GM13977 (cell line): ENCODE measurements around the gene OR2A2.

Source experiments
- DNase-seq: peaks from one replicate; pipeline ENCODE4 v3.0.0; 2012; ENCODE audit warnings: low spot score
- CTCF ChIP-seq: IDR thresholded peaks from 2 replicates; pipeline ENCODE4 v1.5.1; 2012; ENCODE audit warnings: mild to moderate bottlenecking, control low read depth; ENCODE audit not compliant: insufficient read depth; ENCODE audit errors: extremely low read depth, missing control alignments
- in situ Hi-C: fragments of 300-500 bp; cut with MboI; formaldehyde crosslinking; loops from one replicate; pipeline ENCODE4 v1.12.0; 2022; ENCODE audit warnings: low sequenced_read_pairs, low pct_unique_long_range_greater_than_20kb, mixed read lengths, inconsistent platforms; ENCODE audit not compliant: unreplicated experiment

The OR2A2 gene

GRCh38 chr7:144086730-144087129 is 22.7 kb upstream of the OR2A2 start:
- no peak for DNase-seq
- in situ Hi-C loops: no loop called here
- no peak for TF ChIP-seq CTCF

GRCh38 chr7:144087230-144087629 is 22.2 kb upstream of the OR2A2 start:
- in situ Hi-C loops: no loop called here
- TF ChIP-seq CTCF: no peak
- no peak for DNase-seq

GRCh38 chr7:144090667-144091066 is 18.7 kb upstream of the OR2A2 start:
- no peak for DNase-seq
- in situ Hi-C loops: no loop called here
- TF ChIP-seq CTCF: no peak

- no peak for DNase-seq
These were observed 10.6 kb upstream of the OR2A2 start for GRCh38 chr7:144098776-144099175.

GRCh38 chr7:144100607-144101006 is 8.8 kb upstream of the OR2A2 start:
- in situ Hi-C loops: no loop called here
- DNase-seq: no peak
- TF ChIP-seq CTCF: no peak

More at GRCh38 chr7:144098776-144099175, 10.6 kb upstream of the OR2A2 start:
- in situ Hi-C loops: no loop called here
- no peak for TF ChIP-seq CTCF

GRCh38 chr7:144102041-144102440 is 7.3 kb upstream of the OR2A2 start:
- TF ChIP-seq CTCF: no peak
- in situ Hi-C loops: no loop called here
- DNase-seq: no peak

GRCh38 chr7:144105211-144105610 is 4.2 kb upstream of the OR2A2 start:
- TF ChIP-seq CTCF: no peak
- no peak for DNase-seq

More at GRCh38 chr7:144105211-144105610, 4.2 kb upstream of the OR2A2 start:
- in situ Hi-C loops: no loop called here
